ENCODE measurements around the gene SC5D.

The SC5D gene

GRCh38 chr11:121293288-121293594 is 670 bp downstream of the SC5D start:
- peak in 3 of 4 experiments; percentile 13 to 38 (median 36) for DNase-seq

GRCh38 chr11:121295246-121296029 is 2.9 kb downstream of the SC5D start:
- DNase-seq: no peak

DNA sequence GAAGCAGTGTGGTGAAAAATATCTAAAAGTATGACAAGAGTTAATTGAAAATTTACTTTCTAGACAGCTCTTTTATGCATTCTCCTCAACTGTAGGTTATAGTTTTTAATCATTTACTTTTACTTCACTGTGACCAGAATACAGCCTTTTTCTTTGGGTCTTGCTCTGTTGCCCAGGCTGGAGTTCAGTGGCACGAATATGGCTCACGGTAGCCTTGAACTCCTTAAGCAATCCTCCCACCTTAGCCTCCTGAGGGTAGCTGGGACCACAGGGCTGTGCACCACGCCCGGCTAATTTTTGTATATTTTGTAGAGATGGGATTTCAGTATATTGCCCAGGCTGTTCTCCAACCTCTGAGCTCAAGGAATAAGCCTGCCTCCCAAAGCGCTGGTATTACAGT is 5.3 kb downstream of the SC5D start:
- no peak for DNase-seq

- DNase-seq: no peak
Measured at GRCh38 chr11:121298774-121299173, 6.2 kb downstream of the SC5D start.

GRCh38 chr11:121299417-121299816 is 6.8 kb downstream of the SC5D start:
- DNase-seq: no peak

GRCh38 chr11:121300313-121300971 is 7.9 kb downstream of the SC5D start:
- DNase-seq: peak in 1 of 4 experiments; percentile 6

- DNase-seq: peak in 2 of 4 experiments; percentile 16 to 19
Measured at GRCh38 chr11:121300972-121301699, 8.6 kb downstream of the SC5D start.

- DNase-seq: no peak
Measured at GRCh38 chr11:121304759-121305158, 12.2 kb downstream of the SC5D start.

- peak in 1 of 4 experiments; percentile 11 for DNase-seq
Measured at GRCh38 chr11:121308816-121309215, 16.2 kb downstream of the SC5D start.

- DNase-seq: no peak
Measured at GRCh38 chr11:121309688-121310087, 17.1 kb downstream of the SC5D start.

DNA sequence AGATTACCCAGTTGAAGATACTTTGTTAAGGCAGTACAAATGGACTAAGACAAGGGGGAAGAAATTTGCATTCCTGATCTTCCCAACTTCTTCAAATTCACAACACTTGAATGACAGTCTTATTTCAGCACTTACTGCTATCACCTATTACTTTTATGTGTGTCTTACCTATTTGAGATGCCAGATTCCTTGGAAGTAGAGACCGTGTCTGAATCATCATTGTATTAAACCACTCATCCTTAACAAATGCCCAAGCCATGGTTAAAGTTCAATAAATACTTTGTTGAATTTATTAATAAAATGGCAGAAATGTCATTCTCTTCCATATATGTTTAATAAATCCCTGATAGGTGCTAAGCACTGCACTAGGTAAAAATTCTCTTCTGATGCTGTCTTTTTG is 18.3 kb downstream of the SC5D start:
- no peak for DNase-seq

DNA sequence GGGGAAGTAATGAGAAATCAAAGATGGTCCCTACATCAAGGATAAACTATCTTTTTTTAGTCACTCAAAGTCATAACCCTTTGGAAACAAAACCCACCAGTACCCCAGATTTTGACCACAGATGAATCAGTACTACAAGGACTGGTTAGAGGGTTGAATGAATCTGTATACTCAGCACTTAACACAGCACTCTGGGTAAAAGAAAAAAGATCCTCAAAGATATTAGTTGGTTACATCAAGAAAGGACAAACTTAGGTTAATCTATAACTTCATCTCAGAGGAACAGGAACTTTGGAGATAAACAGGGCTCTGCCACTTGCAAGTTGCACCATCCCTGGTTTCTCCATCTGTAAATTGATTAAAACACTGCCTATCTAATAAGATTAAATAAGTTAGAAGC is 18.8 kb downstream of the SC5D start:
- no peak for DNase-seq

- no peak for DNase-seq
Measured at GRCh38 chr11:121312483-121312882, 19.9 kb downstream of the SC5D start.

GRCh38 chr11:121318848-121319834 is 26.6 kb downstream of the SC5D start:
- peak; percentile 62 to 81 (median 74) for DNase-seq

DNA sequence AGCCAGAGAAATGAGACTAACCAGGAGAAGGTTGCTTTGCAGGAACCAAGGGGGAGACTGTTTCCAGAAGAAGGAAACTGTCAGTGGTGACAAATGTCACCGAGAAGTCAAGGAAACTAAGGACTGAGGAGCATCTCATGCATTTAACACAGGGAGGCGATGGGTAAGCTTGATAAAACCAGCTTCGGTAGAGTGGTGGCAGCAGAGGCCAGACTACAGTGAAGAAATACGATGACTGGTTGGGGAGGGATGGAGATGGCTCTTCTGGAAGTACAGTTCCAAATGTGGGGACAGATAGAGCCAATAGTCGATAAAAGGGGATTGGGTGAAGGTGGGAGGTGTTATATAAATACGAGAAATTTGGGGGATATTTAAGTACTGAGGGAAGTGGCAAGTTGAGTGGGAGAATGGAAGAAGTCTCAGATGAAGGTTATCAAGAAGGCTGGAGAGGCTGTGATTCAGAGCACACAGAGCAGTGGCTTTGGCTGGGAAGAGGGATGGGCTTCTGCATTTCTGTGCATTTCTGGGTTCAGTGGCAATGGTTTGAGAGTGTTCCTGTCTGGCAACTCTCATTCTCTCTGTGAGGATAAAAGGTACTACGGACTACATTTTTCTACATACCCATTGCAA is 29.2 kb downstream of the SC5D start:
- peak; percentile 25 to 66 (median 58) for DNase-seq

DNA sequence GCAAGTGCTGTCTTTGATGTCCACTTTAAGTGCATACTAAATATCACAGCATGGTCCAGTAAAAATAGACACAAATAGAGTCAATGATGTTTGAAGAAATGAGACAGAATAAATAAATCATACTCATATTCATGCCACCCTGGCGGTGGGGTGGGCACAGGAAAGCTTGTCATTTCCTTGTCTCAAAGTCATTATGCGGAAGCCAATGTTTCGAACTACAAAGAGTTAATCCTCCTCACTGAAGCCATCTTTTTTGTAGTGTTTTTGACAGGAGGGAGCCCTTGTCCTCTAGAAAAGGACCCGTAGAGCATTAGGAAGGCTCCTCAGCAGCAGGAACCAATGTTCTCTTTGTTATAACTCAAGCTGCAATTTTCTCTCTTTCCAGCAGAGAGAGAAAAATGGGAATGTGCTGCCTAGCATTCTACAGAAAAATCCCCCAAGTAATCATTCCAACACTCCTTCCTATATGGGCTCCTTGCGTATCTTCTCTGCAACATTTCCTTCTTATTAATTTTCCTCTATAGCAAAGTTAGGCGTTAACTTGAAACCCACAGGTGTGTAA is 30.6 kb downstream of the SC5D start:
- DNase-seq: no peak

GRCh38 chr11:121326230-121326629 is 33.7 kb downstream of the SC5D start:
- no peak for DNase-seq

DNA sequence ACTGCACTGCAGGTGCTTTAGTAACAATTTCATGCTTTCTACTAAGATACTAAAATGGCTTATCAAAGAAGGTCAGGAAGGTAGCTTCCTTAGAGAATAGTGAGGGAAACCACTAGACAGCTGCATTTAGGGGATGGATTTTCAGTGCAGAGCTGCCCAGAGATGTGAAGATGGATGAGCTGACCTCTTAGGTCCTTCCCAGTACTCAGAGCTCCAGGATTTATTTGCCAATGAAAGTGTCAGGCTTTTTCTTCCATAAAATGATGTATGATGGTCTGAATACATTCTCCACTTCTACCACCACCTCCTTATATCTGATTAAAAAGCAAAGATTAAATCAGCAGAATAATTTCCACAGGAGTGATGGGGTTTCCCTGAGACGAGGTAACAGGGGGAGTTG is 35.0 kb downstream of the SC5D start:
- DNase-seq: no peak

GRCh38 chr11:121328176-121328966 is 35.8 kb downstream of the SC5D start:
- no peak for DNase-seq

DNA sequence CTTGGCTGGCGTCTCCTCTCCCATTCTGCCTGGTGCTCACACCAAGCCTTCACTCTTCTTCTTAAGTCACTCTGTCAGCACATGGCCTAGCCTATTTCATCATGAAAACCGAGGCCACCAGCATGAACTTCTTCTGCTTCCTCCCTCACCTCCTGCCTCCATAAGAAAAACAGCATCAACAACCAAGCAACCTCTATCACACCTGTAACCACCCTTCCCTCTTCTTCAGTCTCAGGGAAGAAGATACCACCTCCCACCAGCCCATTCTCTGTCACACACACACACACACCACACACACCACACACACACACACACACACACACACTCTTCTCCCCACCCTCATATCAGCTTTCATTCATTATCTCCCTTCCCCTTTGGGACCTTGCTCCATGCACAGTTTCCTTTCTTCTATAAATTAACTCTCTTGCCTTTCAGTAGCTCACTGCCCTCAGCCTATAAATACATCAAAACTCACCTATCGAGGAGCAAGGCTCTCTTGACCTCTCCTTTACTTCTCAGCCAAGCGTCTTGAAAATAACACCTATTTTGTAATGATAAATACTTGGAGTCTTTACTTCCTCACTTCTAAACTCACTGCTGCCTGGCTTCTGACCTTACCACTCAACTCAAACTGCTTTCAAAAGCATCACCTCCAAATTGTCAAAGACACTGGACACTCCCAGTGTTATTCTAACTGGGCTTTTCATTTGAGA is 36.6 kb downstream of the SC5D start:
- peak in 3 of 4 experiments; percentile 13 to 38 (median 31) for DNase-seq
